GM19397 (cell line): Measurements from ENCODE around the gene M1AP.

ENCODE experiments used
- ATAC-seq: cut with Tn5 transposase; IDR thresholded peaks from one replicate; pipeline ENCODE4 v1.9.1; 2021; ENCODE audit warnings: mild to moderate bottlenecking, moderate library complexity; ENCODE audit not compliant: unreplicated experiment

Gene M1AP

GRCh38 chr2:74507926-74508520 is 140.1 kb downstream of the M1AP start:
- peak; percentile 4 for ATAC-seq
